Esophagus (tissue), 2 donors: ENCODE data around the gene ZNF609. TPM values are rescaled to one million over a fixed set of nuclear protein-coding genes. Genes with fewer than 3 reads are reported as not detected.
"Not testable (repeated sequence)": the region's sequence is repeated elsewhere in the genome, so short reads cannot be mapped to it uniquely, and the experiment has no call there.

Experiments
- H3K27ac ChIP-seq, 2 donors: one replicate each; pipeline ENCODE4 v1.5.1; 2013; ENCODE audit warnings: low read depth in 2 of 2, mild to moderate bottlenecking in 2 of 2, inconsistent platforms in 1 of 2, low read length in 1 of 2, moderate library complexity in 1 of 2
- H3K27me3 ChIP-seq, 2 donors: one replicate each; pipeline ENCODE4 v1.6.1; 2013; ENCODE audit warnings: low read length in 2 of 2, control low read depth in 1 of 2, mild to moderate bottlenecking in 1 of 2; ENCODE audit not compliant: insufficient read depth in 2 of 2, control insufficient read depth in 1 of 2
- H3K36me3 ChIP-seq, 2 donors: one replicate each; pipeline ENCODE4 v1.6.1; 2013; ENCODE audit warnings: low read length in 1 of 2; ENCODE audit not compliant: control insufficient read depth in 2 of 2, insufficient read depth in 2 of 2
- H3K4me1 ChIP-seq, 2 donors: one replicate each; pipeline ENCODE4 v1.6.1; 2013; ENCODE audit warnings: low read length in 1 of 2; ENCODE audit not compliant: control insufficient read depth in 2 of 2, insufficient read depth in 2 of 2
- H3K4me3 ChIP-seq, 2 donors: one replicate each; pipeline ENCODE4 v1.5.1; 2013; ENCODE audit warnings: low read length in 2 of 2, mild to moderate bottlenecking in 2 of 2, low read depth in 1 of 2, moderate library complexity in 1 of 2
- H3K9me3 ChIP-seq, 2 donors: one replicate each; pipeline ENCODE4 v1.6.1; 2013; ENCODE audit warnings: mild to moderate bottlenecking in 2 of 2, low read depth in 1 of 2, low read length in 1 of 2, moderate library complexity in 1 of 2; ENCODE audit not compliant: control insufficient read depth in 2 of 2, insufficient read depth in 1 of 2
- WGBS, 2 donors: extraction: QIAGEN DNeasy Blood & Tissue Kit; methylation state at CpG; one replicate each; pipeline ENCODE4 v1.1.7; 2013; 5-methylcytosine and 5-hydroxymethylcytosine counted together
- polyA plus RNA-seq, 2 donors: library from polyadenylated mRNA; stranded (reverse); fragments of 200-250 nt; gene quantifications; one replicate each; pipeline ENCODE4 v1.2.3, GENCODE V29; 2013
- donor health status: healthy with polysubstance abuse.
- donor health status: Bipolar disorder and iron deficiency.

Gene ZNF609
- polyA plus RNA-seq, 2 donors = 3.5 to 4.1 TPM

DNA sequence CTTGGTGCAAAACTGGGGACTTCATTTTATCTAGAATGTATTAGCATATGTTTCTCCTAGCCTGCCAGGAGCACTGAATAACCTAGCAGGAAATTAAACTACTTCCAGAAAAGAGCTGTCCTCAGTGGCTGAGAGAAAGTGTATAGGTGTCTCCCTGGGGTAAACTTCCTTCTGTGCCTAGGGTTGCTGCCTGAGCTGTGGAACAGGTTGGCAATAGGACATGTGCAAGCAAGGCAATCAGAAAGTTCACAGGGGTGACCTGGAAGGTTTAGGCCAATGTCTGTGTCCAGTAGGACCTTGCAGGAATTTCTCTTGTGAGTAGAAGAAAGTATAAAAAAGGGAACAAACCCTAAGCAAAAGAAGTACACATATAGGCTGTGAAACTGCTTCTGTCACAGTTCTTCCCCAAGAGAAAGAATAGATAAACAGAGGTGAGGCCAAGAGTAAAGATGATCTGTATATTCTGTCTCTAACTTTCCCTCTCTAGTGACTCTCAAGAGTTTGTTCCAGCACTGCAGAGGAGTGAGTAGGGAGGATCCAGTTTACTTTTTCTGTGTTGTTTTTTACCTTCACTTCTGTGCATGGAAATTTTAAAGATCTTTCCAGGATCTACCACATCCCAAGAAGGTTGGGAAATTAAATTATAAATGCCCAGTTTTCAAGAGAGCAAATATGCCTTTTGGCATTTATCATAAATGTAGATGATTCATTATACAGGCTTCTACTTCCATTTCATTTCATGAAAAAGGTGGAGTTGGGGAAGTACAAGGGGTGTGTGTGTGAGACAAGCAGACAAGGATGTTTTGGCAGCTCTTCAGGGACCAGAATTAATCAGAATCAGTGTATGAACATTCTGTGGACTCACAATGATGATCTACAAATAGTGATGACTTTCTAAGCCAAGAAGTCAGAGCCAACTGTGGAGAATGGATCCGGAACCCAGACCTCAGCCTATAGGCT, 159.8 kb downstream of the ZNF609 start:
- Histone ChIP-seq H3K36me3 (peaks cover 0 to 3% of the 10 kb centered on the region in 2 donors), H3K4me3 (no peak overlapping the region), H3K27ac (peak overlapping the region; percentile 11 to 61), H3K27me3 (no peaks in the 10 kb centered on the region), H3K9me3 (no peaks in the 10 kb centered on the region), H3K4me1 (peaks cover 3% of the 10 kb centered on the region in 2 donors)
- WGBS, 2 donors = 42 to 55% methylated on average over 1 of the region's 1 CpG

DNA sequence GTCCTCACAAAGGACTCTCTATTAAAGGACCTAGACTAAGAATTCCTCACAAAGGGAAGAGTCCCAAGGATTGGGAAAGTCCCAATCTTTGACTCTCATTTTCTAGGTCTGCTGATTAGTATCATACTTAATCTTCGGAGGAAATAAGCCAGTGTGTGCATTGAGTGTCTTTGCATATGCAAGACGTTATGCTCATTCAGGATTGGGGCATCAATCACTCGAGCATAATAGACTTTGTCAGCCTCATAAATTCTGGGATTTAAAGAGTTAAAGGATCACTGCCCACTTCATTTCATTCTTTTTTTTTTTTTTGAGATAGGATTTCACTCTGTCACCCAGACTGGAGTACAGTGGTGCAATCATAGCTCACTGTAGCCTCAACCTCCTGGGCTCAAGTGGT, 160.7 kb downstream of the ZNF609 start:
- Histone ChIP-seq H3K4me1 (peaks cover 3% of the 10 kb centered on the region in 2 donors), H3K27me3 (no peaks in the 10 kb centered on the region), H3K36me3 (peaks cover 0 to 3% of the 10 kb centered on the region in 2 donors), H3K4me3 (no peak overlapping the region), H3K9me3 (no peaks in the 10 kb centered on the region), H3K27ac (no peak overlapping the region)
- 66 to 80% methylated on average over 3 of the region's 3 CpGs for WGBS, 2 donors

DNA sequence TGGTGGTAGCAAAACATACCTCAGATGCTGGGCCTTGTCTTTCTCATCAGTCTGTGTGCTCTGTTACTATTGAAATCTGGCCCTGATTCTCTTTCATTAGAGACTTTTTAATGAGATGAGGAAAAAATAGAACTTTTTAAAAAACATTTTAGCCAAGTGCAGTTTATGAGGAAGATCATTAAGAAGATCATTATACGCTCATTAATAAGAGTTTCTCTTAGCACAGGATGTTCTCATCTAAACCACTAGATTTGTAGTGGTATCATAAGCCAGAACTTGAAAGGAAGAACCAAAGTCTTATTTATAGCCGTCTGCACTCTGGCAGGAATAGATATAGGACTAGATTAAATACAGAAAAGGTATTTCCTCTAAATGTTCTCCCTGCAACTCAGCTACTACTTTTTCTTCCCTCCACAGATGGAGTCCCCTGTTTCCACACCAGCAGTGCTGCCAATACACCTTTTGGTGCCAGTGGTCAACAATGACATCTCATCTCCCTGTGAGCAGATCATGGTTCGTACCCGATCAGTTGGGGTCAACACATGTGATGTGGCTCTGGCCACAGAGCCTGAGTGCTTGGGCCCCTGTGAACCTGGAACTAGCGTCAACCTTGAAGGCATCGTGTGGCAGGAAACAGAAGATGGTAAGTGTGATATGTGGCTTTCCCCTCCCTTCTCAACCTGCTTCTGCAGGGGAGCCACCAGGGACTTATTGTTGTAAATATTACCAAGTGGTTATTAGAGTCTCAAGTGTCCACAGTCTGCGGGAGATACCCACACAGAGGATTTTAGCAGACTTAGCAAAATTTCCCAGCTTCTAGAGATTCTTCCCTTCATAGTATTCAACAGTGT, 162.3 kb downstream of the ZNF609 start:
- Histone ChIP-seq H3K27ac (peak overlapping the region; percentile 48 to 58), H3K36me3 (peaks cover 0 to 3% of the 10 kb centered on the region in 2 donors), H3K9me3 (no peaks in the 10 kb centered on the region), H3K4me3 (no peak overlapping the region), H3K27me3 (no peaks in the 10 kb centered on the region), H3K4me1 (peaks cover 3% of the 10 kb centered on the region in 2 donors)
- 66 to 68% methylated on average over 7 of the region's 7 CpGs for WGBS, 2 donors

DNA sequence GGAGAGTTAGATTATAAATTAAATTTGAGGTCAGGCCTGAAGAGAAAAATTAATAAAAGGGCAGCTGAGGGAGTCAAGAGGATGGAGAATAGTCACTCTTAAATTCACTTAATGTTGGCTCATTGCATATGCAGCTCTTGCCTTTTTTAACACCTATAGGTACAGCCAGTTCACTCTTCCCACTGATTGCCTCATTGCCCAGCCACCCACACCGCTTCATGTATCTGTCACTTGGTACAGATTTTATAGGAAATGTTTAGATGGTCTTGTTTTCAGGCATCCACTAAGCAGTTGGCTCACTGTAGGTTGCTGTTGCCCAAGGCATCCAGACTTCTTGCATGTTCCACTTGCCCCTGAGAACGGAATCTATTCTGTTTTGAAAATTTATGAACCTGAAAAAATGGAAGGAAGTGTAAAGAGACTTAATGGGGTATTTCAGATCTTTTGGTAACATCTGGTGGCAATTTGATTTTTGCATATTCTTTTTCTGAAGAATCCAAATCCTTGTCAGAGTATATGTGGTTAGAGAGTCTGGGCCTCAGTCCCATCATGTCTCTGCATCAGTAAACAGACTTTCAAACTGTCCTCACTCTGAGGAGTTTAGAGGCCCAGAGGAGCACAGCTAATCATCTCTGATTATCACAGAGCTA, 163.1 kb downstream of the ZNF609 start:
- H3K36me3 ChIP-seq = peaks cover 0 to 3% of the 10 kb centered on the region in 2 donors
- no peaks in the 10 kb centered on the region for H3K9me3 ChIP-seq
- peaks cover 3% of the 10 kb centered on the region in 2 donors for H3K4me1 ChIP-seq
- H3K4me3 ChIP-seq = no peak overlapping the region
- peak overlapping the region in 1 of 2 donors; percentile 26 for H3K27ac ChIP-seq
- WGBS, 2 donors = 79 to 82% methylated on average over 2 of the region's 2 CpGs
- H3K27me3 ChIP-seq = no peaks in the 10 kb centered on the region

DNA sequence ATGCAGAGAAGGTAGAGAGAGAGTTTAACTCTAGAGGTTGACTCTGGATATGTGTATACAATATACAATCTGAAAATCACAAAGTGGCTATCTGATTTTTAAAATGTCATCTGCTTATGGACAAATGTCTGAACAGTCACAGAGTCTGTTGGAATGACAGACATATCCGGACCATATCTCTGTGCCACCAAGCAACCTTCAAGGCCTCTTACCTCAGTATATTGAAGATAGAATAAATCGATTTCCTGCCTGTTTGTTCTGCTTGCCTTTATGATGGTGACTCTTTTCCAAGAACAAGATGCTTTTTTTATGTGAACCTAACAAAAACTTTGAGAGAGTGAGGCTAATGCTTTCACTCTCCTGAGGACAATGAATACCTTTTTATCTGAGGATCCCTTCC, 163.9 kb downstream of the ZNF609 start:
- 66 to 81% methylated on average over 2 of the region's 2 CpGs for WGBS, 2 donors
- H3K27me3 ChIP-seq = no peaks in the 10 kb centered on the region
- peaks cover 3% of the 10 kb centered on the region in 2 donors for H3K4me1 ChIP-seq
- peaks cover 0 to 3% of the 10 kb centered on the region in 2 donors for H3K36me3 ChIP-seq
- H3K4me3 ChIP-seq = no peak overlapping the region
- peak overlapping the region in 1 of 2 donors; percentile 27 for H3K27ac ChIP-seq
- H3K9me3 ChIP-seq = no peaks in the 10 kb centered on the region

DNA sequence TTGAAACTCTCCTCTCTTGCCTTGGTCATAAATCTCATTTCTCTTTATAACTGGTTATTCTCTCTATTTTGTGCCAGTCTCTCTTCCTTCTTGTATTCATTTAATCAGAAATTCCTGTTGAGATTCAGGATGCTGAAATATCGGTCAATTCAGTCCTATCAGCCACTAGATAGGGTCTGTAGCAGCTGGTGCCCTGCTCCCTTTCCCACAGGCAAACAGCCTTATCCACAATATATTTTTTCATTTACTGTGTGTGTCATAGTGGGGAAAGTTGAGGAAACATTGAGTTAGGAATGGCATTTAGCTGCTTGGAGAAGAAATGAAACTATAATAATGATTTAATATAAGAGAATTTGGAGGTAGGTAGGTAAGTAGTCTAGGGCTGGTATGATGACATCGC, 168.7 kb downstream of the ZNF609 start:
- H3K9me3 ChIP-seq = no peaks in the 10 kb centered on the region
- no peak overlapping the region for H3K27ac ChIP-seq
- no peaks in the 10 kb centered on the region for H3K36me3 ChIP-seq
- WGBS, 2 donors = 96 to 99% methylated on average over 2 of the region's 2 CpGs
- no peaks in the 10 kb centered on the region for H3K27me3 ChIP-seq
- H3K4me1 ChIP-seq = peaks cover 0 to 2% of the 10 kb centered on the region in 2 donors
- H3K4me3 ChIP-seq = no peak overlapping the region

DNA sequence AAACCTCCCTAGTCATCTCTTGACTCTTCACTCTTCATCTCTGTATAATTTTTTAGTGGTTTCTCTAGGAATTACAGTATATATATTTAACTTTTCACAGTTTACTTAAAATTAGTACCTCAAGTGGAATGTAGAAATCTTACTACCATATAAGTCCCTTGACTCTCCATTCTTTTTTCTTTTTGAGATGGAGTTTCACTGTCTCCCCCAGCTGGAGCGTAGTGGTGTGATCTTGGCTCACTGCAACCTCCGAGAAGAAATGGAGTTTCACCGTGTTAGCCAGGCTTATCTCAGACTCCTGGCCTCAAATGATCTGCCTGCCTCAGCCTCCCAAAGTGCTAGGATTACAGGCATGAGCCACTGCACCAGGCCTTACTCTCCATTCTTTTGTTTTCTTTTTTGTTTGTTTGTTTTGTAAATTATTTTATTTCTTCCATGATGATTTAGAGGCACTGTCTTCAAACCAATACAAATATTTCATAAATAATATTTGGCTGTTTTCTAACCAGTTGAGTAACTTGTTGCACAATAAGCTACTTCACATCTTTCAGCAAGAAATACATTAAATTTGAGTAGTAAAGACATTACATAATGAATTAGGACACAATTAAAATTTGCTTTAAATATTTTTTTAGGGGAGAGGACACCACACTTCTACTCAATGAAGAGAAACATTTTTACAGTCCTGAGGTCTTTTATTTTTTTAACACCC, 170.2 kb downstream of the ZNF609 start:
- H3K27me3 ChIP-seq = no peaks in the 10 kb centered on the region
- 81 to 87% methylated on average over 3 of the region's 3 CpGs for WGBS, 2 donors
- H3K36me3 ChIP-seq = no peaks in the 10 kb centered on the region
- no peak overlapping the region for H3K27ac ChIP-seq
- H3K4me3 ChIP-seq = no peak overlapping the region
- H3K4me1 ChIP-seq = peaks cover 0 to 2% of the 10 kb centered on the region in 2 donors
- no peaks in the 10 kb centered on the region for H3K9me3 ChIP-seq

DNA sequence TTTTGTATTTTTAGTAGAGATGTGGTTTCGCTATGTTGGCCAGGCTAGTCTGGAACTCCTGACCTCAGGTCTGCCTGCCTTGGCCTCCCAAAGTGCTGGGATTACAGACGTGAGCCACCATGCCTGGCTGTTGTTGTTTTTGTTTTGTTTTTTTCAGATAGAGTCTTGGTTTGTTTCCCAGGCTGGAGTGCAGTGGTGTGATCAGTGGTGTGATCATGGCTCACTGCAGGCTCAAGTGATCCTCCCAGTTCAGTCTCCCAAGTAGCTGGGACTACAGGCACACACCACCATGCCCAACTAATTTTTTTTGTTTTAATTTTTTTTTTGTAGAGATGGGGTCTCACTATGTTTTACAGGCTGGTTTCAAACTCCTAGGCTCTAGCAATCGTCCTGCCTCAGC, 172.3 kb downstream of the ZNF609 start:
- H3K4me3 ChIP-seq, H3K4me1 ChIP-seq, H3K9me3 ChIP-seq, H3K27me3 ChIP-seq, H3K27ac ChIP-seq, H3K36me3 ChIP-seq: not testable (repeated sequence)
- 87 to 93% methylated on average over 3 of the region's 3 CpGs for WGBS, 2 donors

DNA sequence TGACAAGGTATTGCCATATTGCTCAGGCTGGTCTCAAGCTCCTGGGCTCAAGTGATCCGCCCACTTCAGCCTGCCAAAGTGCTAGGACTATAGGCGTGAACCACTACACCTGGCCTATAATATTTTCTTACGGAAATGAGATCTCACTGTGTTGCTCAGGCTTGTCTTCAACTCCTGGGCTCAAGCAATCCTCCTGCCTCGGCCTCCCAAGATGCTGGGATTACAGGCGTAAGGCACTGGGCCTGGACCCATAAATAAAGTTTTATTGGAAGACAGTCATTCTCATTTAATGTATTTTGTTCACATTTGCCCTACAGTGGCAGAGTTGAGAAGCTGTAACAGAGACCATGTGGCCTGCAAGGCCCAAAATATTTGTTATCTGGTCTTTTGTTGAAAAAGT, 173.0 kb downstream of the ZNF609 start:
- Histone ChIP-seq H3K4me1 (peaks cover 0 to 2% of the 10 kb centered on the region in 2 donors), H3K36me3 (no peaks in the 10 kb centered on the region), H3K27me3 (no peaks in the 10 kb centered on the region), H3K27ac (no peak overlapping the region), H3K4me3 (no peak overlapping the region), H3K9me3 (no peaks in the 10 kb centered on the region)
- WGBS, 2 donors = 90 to 93% methylated on average over 5 of the region's 5 CpGs
